ENCODE measurements around the gene FOCAD.

The FOCAD gene

GRCh38 chr9:20771729-20772128 lies 87.7 kb downstream of the FOCAD start:
- no peaks in the 10 kb centered on the region for H3K9me3 ChIP-seq (ENCODE audit: low read length)
- no peaks in the 10 kb centered on the region for H3K4me1 ChIP-seq (ENCODE audit: insufficient read depth, low read length, severe bottlenecking)
- H4K20me1 ChIP-seq (ENCODE audit: insufficient read depth, low read length) = no peaks in the 10 kb centered on the region
- H3K4me2 ChIP-seq (ENCODE audit: low read length) = no peak overlapping the region
- no peaks in the 10 kb centered on the region; the same call in 1 of the 2 replicates for H3K36me3 ChIP-seq (ENCODE audit: insufficient read depth, low read length)
- no peak overlapping the region for H3K27ac ChIP-seq (ENCODE audit: low read depth, low read length, poor library complexity, severe bottlenecking)
- no peaks in the 10 kb centered on the region for H3K79me2 ChIP-seq (ENCODE audit: insufficient read depth, low read length)
- H3K4me3 ChIP-seq (ENCODE audit: low read depth, low read length, poor library complexity, severe bottlenecking) = no peak overlapping the region
- H3F3A ChIP-seq (ENCODE audit: insufficient read depth, low read length) = no peaks in the 10 kb centered on the region
- H3K9ac ChIP-seq (ENCODE audit: low read length) = no peak overlapping the region
- H3K27me3 ChIP-seq (ENCODE audit: insufficient read depth, low read length) = no peaks in the 10 kb centered on the region
- H2AFZ ChIP-seq (ENCODE audit: low read length) = no peak overlapping the region
- TF ChIP-seq EZH2 (IDR thresholded peaks at IDR 0.05; ENCODE audit: borderline replicate concordance, low read length) (no peak), CTCF (IDR thresholded peaks at IDR 0.05; ENCODE audit: low read length) (no peak)
- H3K9me2 ChIP-seq (ENCODE audit: low read depth, low read length) = no peaks in the 10 kb centered on the region

- Histone ChIP-seq H3K27me3 (ENCODE audit: insufficient read depth, low read length) (no peaks in the 10 kb centered on the region), H4K20me1 (ENCODE audit: insufficient read depth, low read length) (no peaks in the 10 kb centered on the region), H3K9ac (ENCODE audit: low read length) (no peak overlapping the region), H3K79me2 (ENCODE audit: insufficient read depth, low read length) (no peaks in the 10 kb centered on the region), H3K27ac (ENCODE audit: low read depth, low read length, poor library complexity, severe bottlenecking) (no peak overlapping the region), H2AFZ (ENCODE audit: low read length) (no peak overlapping the region), H3K4me2 (ENCODE audit: low read length) (no peak overlapping the region), H3K36me3 (ENCODE audit: insufficient read depth, low read length) (no peaks in the 10 kb centered on the region), H3K4me1 (ENCODE audit: insufficient read depth, low read length, severe bottlenecking) (no peaks in the 10 kb centered on the region), H3K4me3 (ENCODE audit: low read depth, low read length, poor library complexity, severe bottlenecking) (no peak overlapping the region), H3K9me2 (ENCODE audit: low read depth, low read length) (no peaks in the 10 kb centered on the region), H3F3A (ENCODE audit: insufficient read depth, low read length) (no peaks in the 10 kb centered on the region), H3K9me3 (ENCODE audit: low read length) (no peaks in the 10 kb centered on the region)
- TF ChIP-seq EZH2 (IDR thresholded peaks at IDR 0.05; ENCODE audit: borderline replicate concordance, low read length) (no peak), CTCF (IDR thresholded peaks at IDR 0.05; ENCODE audit: low read length) (no peak)
Measured at GRCh38 chr9:20775683-20776082, 91.6 kb downstream of the FOCAD start.

GRCh38 chr9:20781092-20781491 lies 97.0 kb downstream of the FOCAD start:
- H3K4me1 ChIP-seq (ENCODE audit: insufficient read depth, low read length, severe bottlenecking) = no peaks in the 10 kb centered on the region
- no peak overlapping the region for H3K4me2 ChIP-seq (ENCODE audit: low read length)
- H3K27ac ChIP-seq (ENCODE audit: low read depth, low read length, poor library complexity, severe bottlenecking) = no peak overlapping the region
- no peaks in the 10 kb centered on the region for H3K27me3 ChIP-seq (ENCODE audit: insufficient read depth, low read length)
- no peaks in the 10 kb centered on the region for H3K79me2 ChIP-seq (ENCODE audit: insufficient read depth, low read length)
- no peak overlapping the region for H3K4me3 ChIP-seq (ENCODE audit: low read depth, low read length, poor library complexity, severe bottlenecking)
- H4K20me1 ChIP-seq (ENCODE audit: insufficient read depth, low read length) = no peaks in the 10 kb centered on the region
- no peak overlapping the region for H2AFZ ChIP-seq (ENCODE audit: low read length)
- H3K9me3 ChIP-seq (ENCODE audit: low read length) = no peaks in the 10 kb centered on the region
- H3K36me3 ChIP-seq (ENCODE audit: insufficient read depth, low read length) = no peaks in the 10 kb centered on the region
- H3K9me2 ChIP-seq (ENCODE audit: low read depth, low read length) = no peaks in the 10 kb centered on the region
- H3F3A ChIP-seq (ENCODE audit: insufficient read depth, low read length) = no peaks in the 10 kb centered on the region
- TF ChIP-seq EZH2 (IDR thresholded peaks at IDR 0.05; ENCODE audit: borderline replicate concordance, low read length) (no peak), CTCF (IDR thresholded peaks at IDR 0.05; ENCODE audit: low read length) (no peak)
- H3K9ac ChIP-seq (ENCODE audit: low read length) = no peak overlapping the region
